GM19025 (cell line): ENCODE measurements around the gene MAPKAP1.

Experiments
- ATAC-seq: cut with Tn5 transposase; IDR thresholded peaks from one replicate; pipeline ENCODE4 v1.9.1; 2021; ENCODE audit warnings: mild to moderate bottlenecking, low read depth, moderate library complexity; ENCODE audit not compliant: unreplicated experiment

MAPKAP1 gene

DNA sequence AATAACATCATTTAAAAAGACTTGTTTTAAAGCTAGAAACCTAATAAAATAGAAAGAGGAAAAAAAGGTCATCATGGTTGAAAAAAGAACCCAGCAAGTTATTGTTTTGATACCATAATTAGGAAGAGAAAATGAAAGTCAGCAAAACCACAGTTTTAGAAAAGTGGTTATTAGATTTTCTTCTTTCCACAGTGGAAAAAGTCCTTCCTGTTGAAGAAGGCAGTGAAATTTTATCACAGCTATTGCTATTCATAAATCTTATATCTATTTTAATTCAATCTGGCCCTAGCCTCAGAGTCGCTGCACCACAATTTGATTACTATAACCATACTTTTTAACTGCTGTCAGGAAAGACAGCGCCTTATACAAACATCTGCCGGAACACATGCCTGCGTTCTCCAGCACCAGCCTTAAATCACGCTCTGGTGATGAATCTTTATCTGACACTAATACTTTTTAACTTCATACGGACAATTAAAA is 60.3 kb downstream of the MAPKAP1 start:
- ATAC-seq: no peak

DNA sequence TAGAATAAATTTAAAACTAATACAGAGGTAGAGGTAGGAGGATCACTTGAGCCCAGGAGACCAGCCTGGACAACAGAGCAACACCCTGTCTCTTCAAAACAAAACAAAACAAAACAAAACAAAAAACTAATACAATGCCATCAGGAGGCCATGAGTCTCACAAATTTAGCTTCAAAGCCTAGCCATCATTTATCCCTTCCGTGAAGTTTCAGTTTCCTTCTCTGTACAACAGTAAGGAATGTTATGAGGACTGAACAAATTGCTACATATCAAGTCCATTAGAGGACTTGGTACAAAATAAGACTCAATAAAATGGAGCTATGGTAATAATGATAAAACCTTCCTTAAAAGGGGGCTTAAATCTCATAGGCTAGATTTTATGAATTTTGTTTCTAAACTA is 60.8 kb downstream of the MAPKAP1 start:
- no peak for ATAC-seq

DNA sequence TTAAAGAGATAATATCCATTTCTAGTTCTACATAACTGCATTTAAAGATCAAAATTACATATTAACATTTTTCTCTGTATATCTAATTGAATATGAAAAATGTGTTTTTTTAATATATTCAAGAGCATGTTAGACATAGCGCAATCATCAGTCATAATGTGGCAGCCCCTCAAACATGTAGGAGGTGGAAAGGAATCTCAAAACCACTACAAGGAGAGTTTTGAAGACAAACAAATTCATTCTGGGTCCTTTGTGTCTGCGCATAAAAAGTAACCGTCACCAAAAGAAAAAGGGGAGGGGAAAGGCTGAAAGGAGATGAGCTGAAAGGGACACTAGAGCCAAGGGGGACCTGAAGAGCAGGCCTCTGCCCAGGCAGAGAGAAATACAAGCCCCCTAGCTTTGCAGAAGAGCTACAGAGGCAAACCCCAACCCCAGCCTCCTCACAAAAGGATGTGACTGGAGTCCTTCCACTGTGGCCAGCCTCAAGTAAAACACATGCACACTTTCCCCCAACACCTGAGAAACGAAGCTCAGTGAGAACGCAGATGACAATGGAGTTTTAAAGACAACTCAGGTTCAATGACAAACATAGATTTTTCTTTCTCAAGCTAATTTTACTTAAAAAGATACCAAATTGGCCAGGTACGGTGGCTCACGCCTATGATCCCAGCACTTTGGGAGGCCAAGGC is 62.0 kb downstream of the MAPKAP1 start:
- no peak for ATAC-seq

DNA sequence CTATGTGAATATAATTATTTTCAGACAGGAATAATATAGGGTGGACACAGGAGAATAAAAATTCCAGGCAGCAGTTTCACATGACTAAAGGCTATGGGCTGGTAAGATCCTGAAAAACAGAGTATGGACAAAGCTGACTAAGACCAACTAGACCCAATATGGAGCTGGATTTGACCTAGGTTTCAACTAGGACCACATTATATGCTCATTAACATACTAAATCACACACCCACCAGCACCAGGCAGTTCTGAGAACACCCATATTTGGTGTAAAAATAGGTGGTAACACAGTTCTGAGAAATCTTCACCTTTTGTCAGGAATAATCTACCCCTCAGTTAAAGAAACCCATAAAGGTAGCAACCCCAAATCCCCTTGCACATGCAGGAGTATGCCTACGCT is 64.7 kb downstream of the MAPKAP1 start:
- ATAC-seq: no peak

DNA sequence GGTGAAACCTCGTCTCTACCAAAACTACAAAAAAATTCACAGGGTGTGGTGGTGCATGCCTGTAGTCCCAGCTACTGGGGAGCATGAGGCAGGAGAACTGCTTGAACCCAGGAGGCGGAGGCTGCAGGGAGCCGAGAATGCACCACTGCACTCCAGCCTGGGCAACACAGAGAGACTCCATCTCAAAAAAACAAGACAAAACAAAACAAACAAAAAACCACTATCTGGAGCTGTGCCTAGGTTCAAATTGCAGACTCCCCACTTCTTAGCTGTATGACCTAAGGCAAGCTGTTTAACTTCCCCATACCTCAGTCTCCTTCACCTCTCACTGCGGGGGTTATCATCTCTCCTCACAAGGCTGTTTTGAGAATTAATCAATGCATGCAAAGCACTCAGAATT is 68.0 kb downstream of the MAPKAP1 start:
- ATAC-seq: no peak

DNA sequence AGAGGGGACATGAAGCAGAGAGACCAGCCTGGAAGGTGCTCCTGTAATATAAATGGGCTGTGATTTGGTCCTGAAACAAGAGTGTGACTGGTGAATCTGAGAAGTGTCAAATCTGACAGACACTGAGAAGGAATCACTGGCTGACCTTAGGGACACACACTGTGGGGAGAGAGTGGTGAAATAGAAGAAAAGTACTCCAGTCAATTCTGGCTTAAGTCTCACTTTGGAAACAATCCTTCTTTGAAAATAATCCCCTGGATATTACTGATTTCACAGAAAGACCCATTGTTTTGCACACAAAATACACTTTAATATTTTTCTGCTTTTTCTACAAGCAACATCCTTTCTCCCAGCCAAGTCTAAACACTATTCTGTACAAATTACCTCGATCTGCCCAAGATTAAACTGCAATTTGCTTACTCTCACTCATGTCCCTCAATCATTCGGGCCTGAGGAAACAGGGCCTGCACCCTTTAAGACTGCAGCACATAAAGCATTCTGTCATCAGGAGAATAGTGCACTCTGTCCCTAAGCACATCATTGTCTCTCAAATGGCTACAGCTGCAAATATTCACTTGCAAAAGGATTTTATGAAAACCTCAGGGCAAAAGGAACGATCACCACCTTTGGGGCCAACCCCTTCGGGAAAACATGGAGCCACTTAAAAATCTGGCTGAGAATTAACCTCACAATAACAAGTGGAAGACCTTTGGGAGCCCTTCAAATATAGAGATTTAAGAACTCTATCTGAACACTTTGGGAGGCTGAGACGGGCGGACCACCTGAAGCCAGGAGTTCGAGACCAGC is 68.6 kb downstream of the MAPKAP1 start:
- ATAC-seq: no peak

DNA sequence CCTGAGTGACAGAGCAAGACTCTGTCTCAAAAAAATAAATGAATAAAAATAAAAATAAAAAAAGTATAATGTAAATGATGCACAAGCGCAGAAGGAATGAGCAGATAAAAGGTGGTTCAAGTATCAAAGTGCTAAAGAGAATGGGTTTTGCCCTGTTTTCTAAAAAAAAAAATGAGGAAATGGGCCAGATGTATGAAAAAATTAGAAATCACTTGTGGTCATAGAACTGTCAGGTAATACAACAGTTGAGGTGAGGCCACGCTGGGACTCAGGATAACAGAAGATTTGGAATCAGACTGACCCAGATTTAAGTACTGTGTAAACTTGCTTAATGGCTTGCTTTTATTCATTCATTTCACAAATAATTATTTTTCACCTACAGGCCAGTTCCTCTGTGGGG is 69.8 kb downstream of the MAPKAP1 start:
- no peak for ATAC-seq

DNA sequence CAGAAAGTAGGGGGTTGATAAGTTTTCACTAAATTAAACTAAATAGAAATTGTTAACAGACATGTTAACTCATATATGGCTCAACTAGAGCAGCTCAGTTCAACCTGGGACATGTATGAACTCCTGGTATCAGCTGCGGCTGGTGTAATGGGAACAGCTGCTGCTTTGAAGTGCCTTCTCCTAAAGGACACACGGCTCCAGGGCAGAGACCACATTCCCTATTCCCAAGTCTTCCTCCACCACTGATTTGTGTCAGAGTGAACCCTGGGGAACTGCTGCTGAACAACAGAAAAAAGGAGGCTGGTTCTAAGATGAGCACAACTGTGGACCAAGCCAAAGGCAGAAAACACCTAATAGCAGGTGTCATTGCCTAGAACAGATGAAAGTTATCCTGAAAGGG is 71.1 kb downstream of the MAPKAP1 start:
- ATAC-seq: no peak

DNA sequence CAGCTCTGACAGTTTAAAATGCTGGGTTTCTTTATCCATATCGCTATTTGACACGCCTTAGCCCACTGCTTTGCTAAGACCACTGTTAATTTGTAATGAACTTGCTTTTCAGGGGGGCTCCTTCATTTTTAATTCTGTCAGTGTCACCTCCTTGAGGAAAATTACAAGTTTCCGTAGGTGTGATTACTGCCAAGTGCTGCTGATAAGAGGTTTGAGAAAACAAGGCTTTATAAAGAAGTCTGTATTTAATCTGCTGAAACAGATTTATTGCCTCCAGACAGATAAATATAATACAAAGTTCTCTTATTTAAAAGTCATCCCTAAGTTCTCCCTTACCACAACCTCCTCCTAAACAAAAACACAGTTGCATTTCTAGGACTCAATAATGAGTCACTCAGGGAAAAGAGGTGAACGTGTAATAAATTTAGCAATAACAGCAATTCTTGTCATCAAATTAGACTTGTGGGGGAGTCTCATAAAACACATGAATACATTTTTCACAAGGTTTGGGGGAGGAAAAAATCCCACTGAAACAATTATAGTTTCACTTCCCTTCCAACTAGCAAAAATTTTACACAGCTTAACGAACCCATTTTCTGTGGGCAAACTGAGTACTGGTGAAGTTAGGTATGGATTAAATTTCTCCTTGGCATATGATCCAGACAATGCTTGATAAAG is 72.8 kb downstream of the MAPKAP1 start:
- no peak for ATAC-seq

DNA sequence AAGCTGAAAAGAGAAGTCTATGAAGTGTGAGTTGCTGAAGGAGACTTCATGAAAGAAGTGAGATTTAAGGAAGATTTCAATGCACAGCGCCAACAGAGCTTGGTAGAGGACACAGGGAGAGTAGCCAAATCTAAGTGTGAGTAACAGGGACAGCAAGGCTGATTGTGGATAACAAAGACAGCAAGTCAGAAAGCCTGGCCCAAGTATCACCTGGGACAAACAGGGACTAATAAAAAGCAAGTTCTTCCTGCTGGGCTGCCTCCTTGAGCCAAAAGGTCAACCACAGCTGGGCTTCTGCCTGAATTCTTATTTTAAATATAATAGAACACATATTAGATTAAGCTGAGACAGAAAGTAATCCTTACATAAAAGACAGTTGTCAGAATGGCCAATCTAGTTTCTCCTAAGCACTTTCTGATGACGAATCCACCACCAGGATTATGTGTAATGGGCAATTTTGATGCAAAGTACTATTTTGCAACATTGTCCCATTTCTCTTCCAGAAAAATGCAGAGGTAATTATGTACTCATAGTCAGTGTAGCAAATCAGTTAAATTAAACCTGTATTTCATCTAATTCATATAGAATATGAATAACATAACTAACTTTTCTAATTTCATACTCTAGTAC is 73.8 kb downstream of the MAPKAP1 start:
- no peak for ATAC-seq

DNA sequence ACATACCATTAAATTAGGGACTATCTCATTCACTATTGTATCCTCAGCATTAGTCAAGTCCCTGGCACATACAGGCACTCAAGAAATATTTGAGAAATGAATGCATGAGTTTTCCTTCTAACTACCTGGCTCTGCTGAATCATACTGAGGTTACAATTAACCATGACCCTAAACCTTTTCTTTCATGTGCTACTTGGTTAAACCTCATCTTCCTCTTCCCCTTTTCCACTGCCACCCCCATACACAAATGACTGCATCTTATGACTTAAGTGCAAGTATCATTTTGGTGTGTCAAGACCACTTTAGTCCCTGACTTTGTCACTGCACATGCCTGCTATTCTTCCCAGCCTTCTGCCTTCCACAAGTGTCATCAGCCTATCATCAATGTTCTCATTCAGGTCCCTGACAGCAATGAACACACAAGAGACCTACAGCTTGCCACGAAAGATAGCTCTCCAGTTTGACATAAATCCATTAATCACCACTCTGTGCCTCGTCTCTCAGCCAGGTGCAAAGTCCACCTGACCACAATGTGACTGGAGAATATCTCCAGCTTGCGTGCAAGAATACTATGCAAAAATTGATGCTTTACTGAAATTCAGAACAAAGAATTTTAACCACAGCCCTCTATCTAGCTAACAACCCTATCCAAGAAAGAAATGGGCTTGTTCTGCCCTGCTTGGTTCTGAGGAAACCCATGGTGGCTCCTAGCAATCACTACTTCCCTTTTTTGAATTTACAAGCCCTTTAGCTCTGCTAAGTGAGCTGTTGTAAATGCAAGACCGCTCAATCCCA is 74.5 kb downstream of the MAPKAP1 start:
- peak; percentile 60 for ATAC-seq

DNA sequence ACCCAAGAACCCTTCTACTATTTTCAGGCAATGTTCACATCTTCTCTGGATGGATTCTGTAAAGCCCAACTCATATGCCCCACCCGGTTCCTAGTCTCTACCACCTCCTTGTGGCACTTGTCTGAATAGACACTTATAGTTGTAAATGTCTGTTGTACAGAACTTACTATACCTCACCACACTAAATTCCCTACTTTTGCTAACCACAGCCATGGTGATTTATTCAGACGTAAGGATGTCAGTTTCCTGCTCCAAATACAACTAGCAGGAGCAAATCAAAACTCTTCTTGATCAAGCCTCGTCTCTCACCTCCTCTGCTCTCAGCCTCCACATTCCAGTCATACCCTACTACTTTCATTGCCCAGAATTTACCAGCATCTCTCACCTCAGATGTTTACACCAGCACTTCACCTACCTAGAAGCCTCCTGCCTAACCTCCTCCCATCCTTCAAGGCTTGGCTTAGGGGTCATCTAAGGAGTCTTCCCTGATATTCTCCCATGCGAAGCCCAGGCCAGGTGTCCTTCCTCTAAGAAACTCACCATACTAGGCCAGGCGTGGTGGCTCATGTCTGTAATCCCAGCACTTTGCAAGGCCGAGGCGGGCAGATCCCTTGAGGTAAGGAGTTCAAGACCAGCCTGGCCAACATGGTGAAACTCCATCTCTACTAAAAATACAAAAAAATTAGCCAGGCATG is 75.5 kb downstream of the MAPKAP1 start:
- ATAC-seq: no peak

DNA sequence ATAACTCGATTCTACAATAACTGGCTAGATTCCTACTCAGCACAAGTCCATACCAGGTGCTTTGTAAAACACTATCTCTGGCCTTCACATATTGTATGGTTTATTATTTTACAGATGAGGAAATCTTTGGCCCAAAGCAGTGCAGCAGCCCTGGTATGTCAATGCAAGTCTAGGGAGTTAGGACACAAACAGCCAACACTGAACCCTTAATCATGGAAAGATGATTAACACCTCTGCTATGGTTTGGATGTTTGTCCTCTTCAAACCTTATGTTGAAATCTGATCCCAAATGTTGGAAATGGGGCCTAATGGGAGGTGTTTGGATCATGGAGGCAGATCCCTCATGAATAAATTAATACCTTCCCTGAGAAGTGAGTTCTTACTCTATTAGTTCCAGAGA is 76.6 kb downstream of the MAPKAP1 start:
- no peak for ATAC-seq

DNA sequence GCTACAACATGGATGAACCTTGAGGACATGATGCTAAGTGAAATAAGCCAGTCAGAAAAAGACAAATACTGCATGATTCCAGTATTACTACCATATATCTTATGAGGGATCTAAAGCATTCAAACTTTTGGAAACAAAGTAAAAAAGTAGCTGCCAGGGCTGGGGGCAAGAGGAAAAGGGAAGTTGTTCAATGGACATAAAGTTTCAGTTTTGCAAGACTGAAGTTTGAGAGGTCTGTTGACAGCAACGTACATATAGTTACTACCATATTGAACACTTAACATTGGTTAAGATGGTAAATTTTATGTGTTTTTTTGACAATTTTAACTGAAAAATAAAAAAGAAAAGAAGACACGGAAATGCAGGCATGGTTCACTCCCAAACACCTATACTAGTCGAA is 77.6 kb downstream of the MAPKAP1 start:
- no peak for ATAC-seq

DNA sequence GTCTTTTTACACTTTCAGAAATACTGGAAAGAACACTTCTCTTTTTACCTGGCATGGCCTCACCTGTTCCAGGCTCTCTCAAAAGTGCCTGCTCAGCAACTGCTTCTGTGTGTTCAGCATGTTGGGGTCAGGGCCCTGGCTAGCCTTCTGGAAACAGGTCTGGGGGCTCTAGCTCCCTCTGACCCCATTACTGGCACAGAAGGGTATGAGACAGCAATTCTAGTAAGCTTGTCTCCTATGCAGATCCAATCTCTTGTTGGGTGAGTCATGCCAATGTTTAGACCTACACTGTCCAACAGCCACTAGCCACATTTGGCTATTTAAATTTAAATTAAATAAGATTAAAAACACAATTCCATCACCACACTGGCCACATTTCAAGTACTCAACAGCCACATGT is 80.8 kb downstream of the MAPKAP1 start:
- ATAC-seq: no peak

DNA sequence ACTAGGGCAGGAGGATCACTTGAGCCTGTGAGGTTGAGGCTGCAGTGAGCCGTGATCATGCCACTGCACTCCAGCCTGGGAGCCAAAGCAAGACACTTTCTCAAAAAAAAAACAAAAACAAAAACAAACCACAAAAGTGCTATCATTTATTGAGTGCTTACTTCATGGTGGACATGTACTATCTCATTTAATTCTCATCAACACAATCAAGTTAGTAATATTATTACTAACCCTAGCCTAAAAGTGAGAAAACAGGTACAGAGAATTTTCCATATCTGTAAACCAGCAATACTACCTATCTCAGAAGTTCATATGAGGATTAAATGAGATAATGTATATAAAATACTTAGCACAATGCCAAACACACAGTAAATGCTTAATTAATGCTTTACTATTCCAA is 85.8 kb downstream of the MAPKAP1 start:
- no peak for ATAC-seq

DNA sequence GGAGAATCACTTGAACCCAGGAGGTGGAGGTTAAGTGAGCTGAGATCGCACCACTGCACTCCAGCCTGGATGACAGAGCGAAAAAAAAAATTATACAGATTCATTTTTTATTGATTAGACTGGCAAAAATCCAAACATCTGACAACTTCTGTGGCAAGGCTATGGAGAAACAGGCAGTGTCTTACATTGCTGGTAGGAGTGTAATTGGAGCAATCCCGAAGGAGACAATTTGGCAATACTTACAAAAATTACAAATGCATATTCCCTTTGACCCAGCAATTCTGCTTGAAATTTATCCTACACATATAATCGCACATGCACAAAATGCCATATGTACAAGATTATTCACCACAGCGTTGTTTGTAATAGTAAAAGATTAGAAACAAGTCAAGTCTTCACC is 86.8 kb downstream of the MAPKAP1 start:
- no peak for ATAC-seq

DNA sequence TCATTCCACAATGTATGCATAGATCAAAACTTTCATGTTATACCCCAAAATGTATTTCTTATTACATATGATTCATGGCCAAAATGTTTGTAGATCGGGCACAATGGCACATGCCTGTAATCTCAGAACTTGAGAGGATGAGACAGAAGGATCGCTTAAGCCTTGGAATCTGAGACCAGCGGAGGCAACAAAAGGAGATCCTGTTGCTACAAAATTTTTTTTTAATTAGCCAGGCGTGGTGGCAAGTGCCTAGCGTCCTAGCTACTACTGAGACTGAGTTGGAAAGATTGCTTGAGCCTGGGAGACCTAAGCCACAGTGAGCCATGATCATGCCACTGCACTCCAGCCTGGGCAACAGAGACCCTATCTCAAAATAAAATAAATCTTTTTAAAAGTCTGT is 89.9 kb downstream of the MAPKAP1 start:
- ATAC-seq: no peak

DNA sequence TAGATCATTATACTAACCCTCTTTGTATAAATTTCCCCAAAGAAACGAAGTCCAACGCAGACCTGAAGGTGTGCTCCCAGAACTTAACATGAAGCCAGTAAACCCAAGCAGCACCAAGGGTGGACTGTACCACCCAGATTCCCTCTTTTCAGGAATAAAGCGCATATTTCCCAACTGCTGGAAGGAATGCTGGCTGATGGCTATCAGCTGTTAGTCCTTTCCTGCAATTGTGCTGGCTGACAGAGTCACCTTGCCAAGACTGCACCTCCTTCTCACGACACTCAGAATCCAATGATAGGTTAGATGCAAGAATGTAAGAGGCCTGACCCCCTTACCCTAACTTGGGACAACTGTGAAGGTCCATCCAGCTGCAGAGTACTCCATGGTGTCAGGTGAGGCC is 93.9 kb downstream of the MAPKAP1 start:
- ATAC-seq: no peak

DNA sequence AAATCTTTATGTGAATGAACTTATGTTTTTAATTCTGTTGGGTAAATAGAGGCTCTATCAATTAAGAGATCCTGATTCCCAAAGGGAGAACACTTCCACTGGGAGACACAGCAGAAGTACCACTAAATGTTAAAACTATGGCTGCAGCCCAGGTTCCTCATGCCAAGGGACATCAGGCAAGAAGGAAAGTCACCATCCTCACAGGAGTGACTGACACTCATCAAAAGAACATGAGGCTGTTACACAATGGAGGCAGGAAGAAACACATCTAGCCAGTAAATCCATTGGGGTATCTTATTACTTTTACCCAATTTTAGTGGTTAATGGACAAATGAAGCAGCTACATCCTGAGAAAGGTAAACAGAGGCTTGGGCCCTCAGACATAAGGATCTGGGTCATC is 94.4 kb downstream of the MAPKAP1 start:
- ATAC-seq: no peak
